ENCODE results near the gene PEAK3. TPM values are rescaled to one million over a fixed set of nuclear protein-coding genes. Genes with fewer than 3 reads are reported as not detected.

PEAK3 gene
- total RNA-seq, 1 donor from 2014 or later = 0.18 TPM

- DNase-seq (ENCODE audit: low spot score) = no peak
- Mint-ChIP-seq H3K36me3 (ENCODE audit: low read depth) (peaks cover 37% of the 10 kb centered on the region), H3K9me3 (no peaks in the 10 kb centered on the region), H3K27ac (no peak overlapping the region), H3K4me3 (ENCODE audit: low read depth) (no peak overlapping the region), H3K27me3 (ENCODE audit: low read depth) (no peaks in the 10 kb centered on the region), H3K4me1 (ENCODE audit: low read depth) (peaks cover 5% of the 10 kb centered on the region)
- intact Hi-C loops (cut with micrococcal nuclease) = no loop called here
Observed at GRCh38 chr19:2246014-2246620, 35.9 kb downstream of the PEAK3 start.

- DNase-seq (ENCODE audit: low spot score) = no peak
- Mint-ChIP-seq H3K4me1 (ENCODE audit: low read depth) (peaks cover 13% of the 10 kb centered on the region), H3K36me3 (ENCODE audit: low read depth) (peaks cover 45% of the 10 kb centered on the region), H3K4me3 (ENCODE audit: low read depth) (no peak overlapping the region), H3K9me3 (no peaks in the 10 kb centered on the region), H3K27ac (no peak overlapping the region), H3K27me3 (ENCODE audit: low read depth) (no peaks in the 10 kb centered on the region)
- intact Hi-C loops (cut with micrococcal nuclease) = no loop called here
Observed at GRCh38 chr19:2245273-2245672, 36.7 kb downstream of the PEAK3 start.

- intact Hi-C loops (cut with micrococcal nuclease) = no loop called here
- H3K4me3 Mint-ChIP-seq (ENCODE audit: low read depth) = no peak overlapping the region
- no peaks in the 10 kb centered on the region for H3K27me3 Mint-ChIP-seq (ENCODE audit: low read depth)
- no peak overlapping the region for H3K27ac Mint-ChIP-seq
- DNase-seq (ENCODE audit: low spot score) = no peak
- H3K9me3 Mint-ChIP-seq = no peaks in the 10 kb centered on the region
- peaks cover 51% of the 10 kb centered on the region for H3K36me3 Mint-ChIP-seq (ENCODE audit: low read depth)
- H3K4me1 Mint-ChIP-seq (ENCODE audit: low read depth) = peaks cover 18% of the 10 kb centered on the region
Observed at GRCh38 chr19:2244486-2244885, 37.5 kb downstream of the PEAK3 start.

GRCh38 chr19:2244125-2244411, 37.9 kb downstream of the PEAK3 start:
- DNase-seq (ENCODE audit: low spot score) = no peak
- no peak overlapping the region for H3K4me3 Mint-ChIP-seq (ENCODE audit: low read depth)
- H3K4me1 Mint-ChIP-seq (ENCODE audit: low read depth) = peaks cover 20% of the 10 kb centered on the region
- no peaks in the 10 kb centered on the region for H3K27me3 Mint-ChIP-seq (ENCODE audit: low read depth)
- H3K9me3 Mint-ChIP-seq = no peaks in the 10 kb centered on the region
- H3K36me3 Mint-ChIP-seq (ENCODE audit: low read depth) = peaks cover 54% of the 10 kb centered on the region
- intact Hi-C loops (cut with micrococcal nuclease) = no loop called here
- H3K27ac Mint-ChIP-seq = no peak overlapping the region

- H3K27me3 Mint-ChIP-seq (ENCODE audit: low read depth) = no peaks in the 10 kb centered on the region
- DNase-seq (ENCODE audit: low spot score) = no peak
- H3K4me1 Mint-ChIP-seq (ENCODE audit: low read depth) = peaks cover 25% of the 10 kb centered on the region
- no peak overlapping the region for H3K4me3 Mint-ChIP-seq (ENCODE audit: low read depth)
- no peaks in the 10 kb centered on the region for H3K9me3 Mint-ChIP-seq
- H3K27ac Mint-ChIP-seq = no peak overlapping the region
- intact Hi-C loops (cut with micrococcal nuclease) = no loop called here
- peaks cover 60% of the 10 kb centered on the region for H3K36me3 Mint-ChIP-seq (ENCODE audit: low read depth)
Observed at GRCh38 chr19:2243274-2244124, 38.5 kb downstream of the PEAK3 start.

- no peaks in the 10 kb centered on the region for H3K27me3 Mint-ChIP-seq (ENCODE audit: low read depth)
- peaks cover 32% of the 10 kb centered on the region for H3K4me1 Mint-ChIP-seq (ENCODE audit: low read depth)
- no peak overlapping the region for H3K27ac Mint-ChIP-seq
- H3K9me3 Mint-ChIP-seq = no peaks in the 10 kb centered on the region
- intact Hi-C loops (cut with micrococcal nuclease) = no loop called here
- H3K36me3 Mint-ChIP-seq (ENCODE audit: low read depth) = peaks cover 67% of the 10 kb centered on the region
- no peak for DNase-seq (ENCODE audit: low spot score)
- H3K4me3 Mint-ChIP-seq (ENCODE audit: low read depth) = peak overlapping the region; percentile 14
Observed at GRCh38 chr19:2242816-2243215, 39.2 kb downstream of the PEAK3 start.

- DNase-seq (ENCODE audit: low spot score) = no peak
- Mint-ChIP-seq H3K27me3 (ENCODE audit: low read depth) (no peaks in the 10 kb centered on the region), H3K36me3 (ENCODE audit: low read depth) (peaks cover 73% of the 10 kb centered on the region), H3K9me3 (no peaks in the 10 kb centered on the region), H3K4me1 (ENCODE audit: low read depth) (peaks cover 35% of the 10 kb centered on the region), H3K4me3 (ENCODE audit: low read depth) (peak overlapping the region; percentile 14), H3K27ac (no peak overlapping the region)
- intact Hi-C loops (cut with micrococcal nuclease) = no loop called here
Observed at GRCh38 chr19:2242092-2242537, 39.9 kb downstream of the PEAK3 start.

GRCh38 chr19:2240881-2241760, 40.9 kb downstream of the PEAK3 start:
- Mint-ChIP-seq H3K9me3 (no peaks in the 10 kb centered on the region), H3K27me3 (ENCODE audit: low read depth) (no peaks in the 10 kb centered on the region), H3K4me1 (ENCODE audit: low read depth) (peaks cover 37% of the 10 kb centered on the region), H3K36me3 (ENCODE audit: low read depth) (peaks cover 70% of the 10 kb centered on the region), H3K27ac (peak overlapping the region; percentile 75), H3K4me3 (ENCODE audit: low read depth) (peak overlapping the region; percentile 99)
- no peak for DNase-seq (ENCODE audit: low spot score)
- intact Hi-C loops (cut with micrococcal nuclease) = no loop called here

GRCh38 chr19:2239771-2240770, 41.9 kb downstream of the PEAK3 start:
- H3K4me1 Mint-ChIP-seq (ENCODE audit: low read depth) = peaks cover 40% of the 10 kb centered on the region
- peak overlapping the region; percentile 75 for H3K27ac Mint-ChIP-seq
- peaks cover 67% of the 10 kb centered on the region for H3K36me3 Mint-ChIP-seq (ENCODE audit: low read depth)
- no peaks in the 10 kb centered on the region for H3K27me3 Mint-ChIP-seq (ENCODE audit: low read depth)
- H3K9me3 Mint-ChIP-seq = no peaks in the 10 kb centered on the region
- DNase-seq (ENCODE audit: low spot score) = peak; percentile 26
- H3K4me3 Mint-ChIP-seq (ENCODE audit: low read depth) = peak overlapping the region; percentile 99
- intact Hi-C loops (cut with micrococcal nuclease) = loop anchor here (5.0 kb wide), 3 partner anchors 87 to 153 kb away; partner anchors contain the start of genes LSM7 and SPPL2B

GRCh38 chr19:2239173-2239572, 42.8 kb downstream of the PEAK3 start:
- peak overlapping the region; percentile 99 for H3K4me3 Mint-ChIP-seq (ENCODE audit: low read depth)
- DNase-seq (ENCODE audit: low spot score) = no peak
- peak overlapping the region; percentile 67 for H3K27ac Mint-ChIP-seq
- no peaks in the 10 kb centered on the region for H3K9me3 Mint-ChIP-seq
- no peaks in the 10 kb centered on the region for H3K27me3 Mint-ChIP-seq (ENCODE audit: low read depth)
- peaks cover 42% of the 10 kb centered on the region for H3K4me1 Mint-ChIP-seq (ENCODE audit: low read depth)
- H3K36me3 Mint-ChIP-seq (ENCODE audit: low read depth) = peaks cover 65% of the 10 kb centered on the region
- intact Hi-C loops (cut with micrococcal nuclease) = loop anchor here (5.0 kb wide), 3 partner anchors 88 to 153 kb away; partner anchors contain the start of genes LSM7 and SPPL2B

GRCh38 chr19:2237869-2238153, 44.2 kb downstream of the PEAK3 start:
- Mint-ChIP-seq H3K4me1 (ENCODE audit: low read depth) (peaks cover 44% of the 10 kb centered on the region), H3K36me3 (ENCODE audit: low read depth) (peaks cover 63% of the 10 kb centered on the region)

More at GRCh38 chr19:2237869-2238153, 44.2 kb downstream of the PEAK3 start:
- H3K9me3 Mint-ChIP-seq = no peaks in the 10 kb centered on the region
- no peak for DNase-seq (ENCODE audit: low spot score)
- intact Hi-C loops (cut with micrococcal nuclease) = loop anchor here (5.0 kb wide), 3 partner anchors 89 to 154 kb away; partner anchors contain the start of genes LSM7 and SPPL2B
- no peaks in the 10 kb centered on the region for H3K27me3 Mint-ChIP-seq (ENCODE audit: low read depth)
- peak overlapping the region; percentile 99 for H3K4me3 Mint-ChIP-seq (ENCODE audit: low read depth)
- peak overlapping the region; percentile 99 for H3K27ac Mint-ChIP-seq
